PFSK-1 (cell line): Measurements from ENCODE around the gene TREML2.

Experiments
- FOXP2 ChIP-seq: optimal IDR thresholded peaks from 2 replicates; pipeline ENCODE3; 2011; ENCODE audit warnings: borderline replicate concordance, control low read depth, inconsistent platforms; ENCODE audit not compliant: insufficient read depth; ENCODE audit errors: extremely low read length, extremely low read depth
- POLR2AphosphoS5 ChIP-seq: IDR thresholded peaks from 2 replicates; pipeline ENCODE4 v1.6.1; 2012; ENCODE audit warnings: low read depth, mild to moderate bottlenecking, control low read depth, low read length, moderate library complexity
- SIN3A ChIP-seq: IDR thresholded peaks from 2 replicates; pipeline ENCODE4 v1.6.1; 2012; ENCODE audit warnings: mild to moderate bottlenecking, low read length, moderate library complexity, borderline replicate concordance; ENCODE audit not compliant: insufficient read depth
- TAF1 ChIP-seq: IDR thresholded peaks from 2 replicates; pipeline ENCODE4 v1.6.1; 2012; ENCODE audit warnings: low read length, control low read depth, borderline replicate concordance; ENCODE audit not compliant: insufficient read depth
- TF ChIP-seq, protein P1 (sequence below), 2 experiments: IDR thresholded peaks; 2 replicates each; pipeline versions ENCODE4 v1.6.1 to v1.8.0; 2011 to 2012; ENCODE audit warnings: low read depth in 2 of 2, low read length in 2 of 2, control low read depth in 1 of 2, inconsistent platforms in 1 of 2, mild to moderate bottlenecking in 1 of 2, moderate library complexity in 1 of 2; ENCODE audit not compliant: insufficient read depth in 1 of 2

Gene TREML2

GRCh38 chr6:41216616-41217015 is 15.7 kb upstream of the TREML2 start:
- TF ChIP-seq POLR2AphosphoS5 (no peak), FOXP2 (no peak), SIN3A (no peak), TAF1 (no peak)
- TF ChIP-seq, protein P1, sequence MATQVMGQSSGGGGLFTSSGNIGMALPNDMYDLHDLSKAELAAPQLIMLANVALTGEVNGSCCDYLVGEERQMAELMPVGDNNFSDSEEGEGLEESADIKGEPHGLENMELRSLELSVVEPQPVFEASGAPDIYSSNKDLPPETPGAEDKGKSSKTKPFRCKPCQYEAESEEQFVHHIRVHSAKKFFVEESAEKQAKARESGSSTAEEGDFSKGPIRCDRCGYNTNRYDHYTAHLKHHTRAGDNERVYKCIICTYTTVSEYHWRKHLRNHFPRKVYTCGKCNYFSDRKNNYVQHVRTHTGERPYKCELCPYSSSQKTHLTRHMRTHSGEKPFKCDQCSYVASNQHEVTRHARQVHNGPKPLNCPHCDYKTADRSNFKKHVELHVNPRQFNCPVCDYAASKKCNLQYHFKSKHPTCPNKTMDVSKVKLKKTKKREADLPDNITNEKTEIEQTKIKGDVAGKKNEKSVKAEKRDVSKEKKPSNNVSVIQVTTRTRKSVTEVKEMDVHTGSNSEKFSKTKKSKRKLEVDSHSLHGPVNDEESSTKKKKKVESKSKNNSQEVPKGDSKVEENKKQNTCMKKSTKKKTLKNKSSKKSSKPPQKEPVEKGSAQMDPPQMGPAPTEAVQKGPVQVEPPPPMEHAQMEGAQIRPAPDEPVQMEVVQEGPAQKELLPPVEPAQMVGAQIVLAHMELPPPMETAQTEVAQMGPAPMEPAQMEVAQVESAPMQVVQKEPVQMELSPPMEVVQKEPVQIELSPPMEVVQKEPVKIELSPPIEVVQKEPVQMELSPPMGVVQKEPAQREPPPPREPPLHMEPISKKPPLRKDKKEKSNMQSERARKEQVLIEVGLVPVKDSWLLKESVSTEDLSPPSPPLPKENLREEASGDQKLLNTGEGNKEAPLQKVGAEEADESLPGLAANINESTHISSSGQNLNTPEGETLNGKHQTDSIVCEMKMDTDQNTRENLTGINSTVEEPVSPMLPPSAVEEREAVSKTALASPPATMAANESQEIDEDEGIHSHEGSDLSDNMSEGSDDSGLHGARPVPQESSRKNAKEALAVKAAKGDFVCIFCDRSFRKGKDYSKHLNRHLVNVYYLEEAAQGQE (IDR thresholded peaks at IDR 0.05; ENCODE audit: insufficient read depth in 1 of 2, low read depth in 2 of 2, low read length in 2 of 2): no peak

- TF ChIP-seq TAF1: no peak
- TF ChIP-seq, protein P1 (IDR thresholded peaks at IDR 0.05; ENCODE audit: insufficient read depth in 1 of 2, low read depth in 2 of 2, low read length in 2 of 2): no peak
- TF ChIP-seq POLR2AphosphoS5: no peak
- no peak for TF ChIP-seq FOXP2
- TF ChIP-seq SIN3A: no peak
Measured at GRCh38 chr6:41215777-41216176, 14.8 kb upstream of the TREML2 start.

GRCh38 chr6:41214559-41215238 is 13.8 kb upstream of the TREML2 start:
- TF ChIP-seq POLR2AphosphoS5: no peak
- no peak for TF ChIP-seq FOXP2
- TF ChIP-seq SIN3A: no peak
- TF ChIP-seq, protein P1 (IDR thresholded peaks at IDR 0.05; ENCODE audit: insufficient read depth in 1 of 2, low read depth in 2 of 2, low read length in 2 of 2): no peak
- no peak for TF ChIP-seq TAF1

DNA sequence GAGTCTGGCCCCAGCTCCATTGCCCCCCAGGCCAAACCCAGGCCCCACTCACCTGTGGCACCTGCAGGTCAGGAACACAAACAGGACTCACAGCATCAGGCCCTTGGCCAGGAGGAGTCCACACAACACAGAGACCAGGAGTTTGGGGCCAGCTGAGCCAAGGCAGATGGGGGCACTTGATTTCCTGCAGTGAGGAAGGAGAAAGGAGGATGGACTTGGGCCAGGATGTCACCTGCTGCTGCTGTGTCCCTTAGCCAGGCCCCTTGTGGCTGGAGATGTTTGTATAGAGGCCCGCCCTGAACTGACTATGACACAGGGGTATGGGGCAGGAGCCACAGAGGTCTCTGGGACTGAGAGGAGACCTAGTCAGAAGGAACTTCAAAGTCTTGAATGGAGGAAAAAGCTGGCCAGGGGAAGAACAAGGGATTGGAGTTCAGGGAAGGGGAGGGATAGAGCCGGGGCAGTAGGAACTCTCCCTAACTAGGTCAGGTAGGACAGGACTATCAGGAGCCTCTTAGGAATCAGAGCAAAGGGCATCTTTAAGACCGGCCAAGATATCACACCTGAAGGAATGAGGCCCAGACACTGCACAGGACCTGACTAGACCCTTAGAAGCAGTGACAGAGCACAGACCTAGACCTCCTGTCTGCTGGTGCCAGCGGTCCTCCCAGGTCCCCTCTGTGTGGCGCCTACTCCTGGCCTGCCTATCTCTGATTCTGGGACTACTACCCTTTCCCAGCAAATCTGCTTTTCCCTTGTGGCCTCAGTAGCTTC is 8.8 kb upstream of the TREML2 start:
- TF ChIP-seq TAF1: no peak
- no peak for TF ChIP-seq FOXP2
- no peak for TF ChIP-seq POLR2AphosphoS5
- no peak for TF ChIP-seq SIN3A
- TF ChIP-seq, protein P1 (IDR thresholded peaks at IDR 0.05; ENCODE audit: insufficient read depth in 1 of 2, low read depth in 2 of 2, low read length in 2 of 2): no peak
